Measurements from ENCODE around the gene HOXC9.

GRCh38 chr12:54027442-54027786, 27.5 kb downstream of the HOXC9 start:
- TF ChIP-seq CTCF (IDR thresholded peaks at IDR 0.05; ENCODE audit: low read depth, low read length) (no peak), POLR2A (IDR thresholded peaks at IDR 0.05; ENCODE audit: extremely low read depth, insufficient read length) (no peak), MYC (IDR thresholded peaks at IDR 0.05; ENCODE audit: low read depth, low read length) (no peak)
- TF ChIP-seq, protein P1, sequence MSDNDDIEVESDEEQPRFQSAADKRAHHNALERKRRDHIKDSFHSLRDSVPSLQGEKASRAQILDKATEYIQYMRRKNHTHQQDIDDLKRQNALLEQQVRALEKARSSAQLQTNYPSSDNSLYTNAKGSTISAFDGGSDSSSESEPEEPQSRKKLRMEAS (IDR thresholded peaks at IDR 0.05; ENCODE audit: low read depth, low read length): no peak
